Measurements from ENCODE around the gene ZNF281. TPM values are rescaled to one million over a fixed set of nuclear protein-coding genes. Genes with fewer than 3 reads are reported as not detected.

ZNF281 gene
- total RNA-seq, 1 experiment from 2014 or later, result 10.7 TPM

- H3K9me3 ChIP-seq, result no peaks in the 10 kb centered on the region
- no peaks in the 10 kb centered on the region for H3K36me3 ChIP-seq
- no peaks in the 10 kb centered on the region for H3K27me3 ChIP-seq
- no peak overlapping the region for H3K4me3 ChIP-seq
- DNase-seq, result no peak
Observed at GRCh38 chr1:200378096-200378495, 31.7 kb downstream of the ZNF281 start.

DNA sequence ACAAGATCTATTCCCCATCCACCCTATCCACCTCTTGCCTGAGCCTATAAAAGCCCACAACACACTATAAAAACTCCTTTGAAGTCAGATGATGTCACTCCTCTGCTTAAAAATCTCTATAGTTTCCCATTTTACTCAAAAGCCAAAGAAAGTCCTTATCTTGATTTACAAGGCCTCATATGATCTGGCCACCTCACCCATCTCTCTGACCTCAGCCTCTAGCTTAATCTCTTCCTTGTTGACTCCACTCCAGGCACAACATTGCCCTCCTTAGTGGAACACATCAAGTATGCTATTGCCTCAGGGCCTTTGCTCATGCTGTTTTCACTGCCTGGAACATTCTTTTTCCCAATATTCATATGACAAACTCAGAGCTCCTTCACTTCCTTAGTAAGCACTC is 33.3 kb downstream of the ZNF281 start:
- DNase-seq, result peak; percentile 21

DNA sequence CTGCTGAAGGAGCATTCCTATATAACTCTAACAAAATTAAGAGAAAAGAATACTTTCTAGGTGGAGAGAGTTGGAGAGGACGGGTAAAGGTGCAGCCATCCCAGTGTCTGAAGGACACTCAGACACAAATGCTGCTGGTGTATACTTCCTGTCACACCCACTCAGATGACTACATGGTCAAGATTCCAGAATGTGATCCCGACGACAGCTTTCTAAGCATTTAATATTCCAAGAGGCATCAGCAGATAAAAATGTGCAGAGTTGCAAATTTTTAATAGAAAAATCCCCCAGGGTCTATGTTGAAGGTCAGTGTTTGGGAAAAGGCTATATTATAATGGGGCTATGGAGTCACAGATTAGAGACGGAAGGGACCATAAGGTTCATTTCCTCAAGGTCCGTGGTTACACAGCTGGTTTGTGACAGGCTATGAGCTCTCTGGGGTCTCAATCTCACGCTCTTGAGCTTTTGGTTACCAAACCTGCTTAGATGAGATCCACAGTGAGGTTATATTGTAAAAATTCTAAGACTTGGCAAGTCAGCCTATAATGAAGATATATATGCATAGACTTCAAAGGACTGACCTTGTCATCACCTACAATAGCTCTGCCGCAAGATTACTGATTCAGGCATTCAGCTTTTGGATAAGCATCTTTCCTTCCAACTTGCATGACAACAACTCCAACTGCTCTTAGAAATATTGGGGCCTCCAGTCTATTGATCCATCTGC is 35.1 kb downstream of the ZNF281 start:
- no peaks in the 10 kb centered on the region for H3K9me3 ChIP-seq
- no peaks in the 10 kb centered on the region for H3K36me3 ChIP-seq
- H3K27me3 ChIP-seq, result no peaks in the 10 kb centered on the region
- H3K4me3 ChIP-seq, result no peak overlapping the region
- DNase-seq, result no peak

More for the DNA sequence above, 33.3 kb downstream of the ZNF281 start:
- Histone ChIP-seq H3K27me3 (no peaks in the 10 kb centered on the region), H3K36me3 (no peaks in the 10 kb centered on the region), H3K9me3 (no peaks in the 10 kb centered on the region), H3K4me3 (no peak overlapping the region)

DNA sequence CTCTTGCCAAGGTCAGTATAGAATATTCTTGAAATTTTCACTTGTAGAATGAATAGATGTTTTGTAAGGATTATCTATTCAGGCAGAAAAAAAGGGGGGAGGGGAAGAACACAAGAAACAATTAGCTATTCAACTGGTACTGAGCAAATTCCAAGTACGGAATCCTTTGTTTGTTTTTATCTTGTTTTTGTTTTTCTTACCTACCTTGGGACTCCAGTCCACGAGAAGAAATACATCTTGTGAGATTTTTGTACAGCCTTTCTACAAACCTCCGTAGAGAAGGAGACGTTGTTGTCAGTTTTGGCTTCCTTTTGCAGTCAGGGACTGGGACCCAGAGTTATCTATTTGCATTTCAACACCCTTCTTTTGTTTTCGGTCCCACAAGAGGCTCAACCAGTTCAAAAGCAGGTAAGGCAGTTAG is 36.0 kb downstream of the ZNF281 start:
- Histone ChIP-seq H3K36me3 (no peaks in the 10 kb centered on the region), H3K27me3 (no peaks in the 10 kb centered on the region), H3K9me3 (no peaks in the 10 kb centered on the region), H3K4me3 (no peak overlapping the region)
- no peak for DNase-seq

DNA sequence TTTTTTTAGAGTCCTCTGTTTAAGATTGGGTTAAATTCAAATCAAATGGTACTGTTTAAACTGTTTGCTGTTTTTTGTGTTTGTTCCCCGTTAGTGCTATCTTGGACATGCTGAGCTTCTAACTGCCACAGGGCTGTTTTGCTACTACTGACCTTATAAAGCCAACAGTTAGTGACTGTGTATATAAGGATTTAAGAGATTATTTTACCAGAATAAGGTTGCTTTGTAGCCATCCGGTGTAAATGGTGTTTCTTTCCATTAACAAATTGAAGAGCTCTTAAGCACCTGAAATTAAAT is 37.0 kb downstream of the ZNF281 start:
- Histone ChIP-seq H3K36me3 (no peaks in the 10 kb centered on the region), H3K9me3 (no peaks in the 10 kb centered on the region), H3K27me3 (no peaks in the 10 kb centered on the region), H3K4me3 (no peak overlapping the region)
- no peak for DNase-seq

GRCh38 chr1:200372095-200372884 is 37.5 kb downstream of the ZNF281 start:
- no peaks in the 10 kb centered on the region for H3K27me3 ChIP-seq
- peak; percentile 72 for DNase-seq
- no peaks in the 10 kb centered on the region for H3K36me3 ChIP-seq
- H3K9me3 ChIP-seq, result no peaks in the 10 kb centered on the region
- H3K4me3 ChIP-seq, result no peak overlapping the region

DNA sequence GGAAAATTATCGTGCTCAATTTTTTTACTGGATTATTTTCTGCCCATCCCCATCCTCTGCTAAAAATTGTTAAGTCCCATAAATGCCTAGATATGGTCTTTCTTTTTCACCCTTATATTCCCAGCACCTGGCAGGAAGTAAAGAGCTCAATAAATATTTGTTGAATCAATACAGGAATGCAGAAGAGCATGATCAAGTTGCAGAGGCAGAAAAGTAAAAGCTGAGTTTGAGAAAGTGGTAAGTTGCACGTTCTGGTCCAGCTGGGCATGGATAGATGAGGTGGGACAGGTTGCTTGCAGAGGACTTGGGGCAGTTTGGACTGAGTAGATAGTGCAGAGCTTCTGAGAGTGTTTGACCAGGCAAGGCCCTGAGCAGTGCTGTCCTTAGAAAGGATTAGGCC is 40.1 kb downstream of the ZNF281 start:
- H3K27me3 ChIP-seq, result no peaks in the 10 kb centered on the region
- H3K4me3 ChIP-seq, result no peak overlapping the region
- no peaks in the 10 kb centered on the region for H3K36me3 ChIP-seq
- no peak for DNase-seq
- H3K9me3 ChIP-seq, result no peaks in the 10 kb centered on the region

- Histone ChIP-seq H3K36me3 (no peaks in the 10 kb centered on the region), H3K27me3 (no peaks in the 10 kb centered on the region), H3K4me3 (no peak overlapping the region), H3K9me3 (no peaks in the 10 kb centered on the region)
- DNase-seq, result no peak
Observed at GRCh38 chr1:200369131-200369530, 40.7 kb downstream of the ZNF281 start.

DNA sequence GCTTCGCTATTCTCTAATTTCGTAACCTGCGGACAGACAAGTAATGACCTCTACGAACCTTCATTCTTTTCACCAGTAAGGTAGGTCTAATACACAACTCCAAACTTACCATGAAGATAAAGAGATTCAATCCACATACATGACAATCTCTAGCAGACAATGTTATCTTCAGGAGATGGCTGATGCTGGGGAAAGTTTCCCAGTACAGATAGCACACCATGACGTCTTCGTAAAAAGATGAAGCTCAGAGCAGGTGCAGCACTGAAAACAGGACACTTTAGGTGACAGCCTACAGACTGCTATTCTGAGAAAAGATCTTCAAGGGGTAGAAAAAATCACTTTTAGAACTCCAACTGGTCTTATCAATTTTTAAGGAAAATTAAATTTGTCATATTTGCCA is 41.3 kb downstream of the ZNF281 start:
- no peaks in the 10 kb centered on the region for H3K27me3 ChIP-seq

DNA sequence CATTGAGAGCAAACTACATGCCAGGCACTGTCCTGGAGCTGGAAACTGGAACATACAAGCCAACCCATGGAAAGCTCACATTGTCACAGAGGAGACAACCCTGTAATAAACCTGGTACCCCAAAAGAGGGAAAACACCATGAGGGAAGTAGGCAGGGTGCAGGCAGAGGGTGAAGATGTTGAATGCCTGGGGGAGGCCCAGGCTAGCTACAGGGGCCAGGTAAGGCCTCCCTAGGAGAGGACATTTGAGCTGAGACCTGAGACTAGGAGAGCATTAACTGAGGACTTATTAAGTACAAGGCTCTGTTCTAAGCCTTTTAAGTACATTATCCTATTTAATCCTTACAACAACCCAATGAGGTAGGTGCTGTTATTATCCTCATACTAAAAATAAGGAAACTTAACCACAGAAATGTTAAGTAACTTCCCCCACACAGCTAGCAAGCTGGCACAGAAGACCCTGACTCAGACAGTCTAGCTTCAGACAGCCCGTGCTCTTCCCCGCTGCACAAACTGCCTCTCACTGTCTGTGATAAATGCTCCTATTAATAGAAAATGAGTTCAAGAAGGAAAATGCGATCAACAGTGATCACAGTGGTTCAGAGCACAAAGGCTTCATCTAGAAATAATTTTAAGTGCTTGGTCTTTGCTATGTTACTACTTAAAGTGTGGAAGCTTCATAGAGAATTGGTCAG is 41.8 kb downstream of the ZNF281 start:
- no peaks in the 10 kb centered on the region for H3K36me3 ChIP-seq
- H3K4me3 ChIP-seq, result no peak overlapping the region
- no peaks in the 10 kb centered on the region for H3K27me3 ChIP-seq
- no peaks in the 10 kb centered on the region for H3K9me3 ChIP-seq
- peak; percentile 91 for DNase-seq

More for the DNA sequence above, 41.3 kb downstream of the ZNF281 start:
- DNase-seq, result no peak
- Histone ChIP-seq H3K9me3 (no peaks in the 10 kb centered on the region), H3K36me3 (no peaks in the 10 kb centered on the region), H3K4me3 (no peak overlapping the region)

DNA sequence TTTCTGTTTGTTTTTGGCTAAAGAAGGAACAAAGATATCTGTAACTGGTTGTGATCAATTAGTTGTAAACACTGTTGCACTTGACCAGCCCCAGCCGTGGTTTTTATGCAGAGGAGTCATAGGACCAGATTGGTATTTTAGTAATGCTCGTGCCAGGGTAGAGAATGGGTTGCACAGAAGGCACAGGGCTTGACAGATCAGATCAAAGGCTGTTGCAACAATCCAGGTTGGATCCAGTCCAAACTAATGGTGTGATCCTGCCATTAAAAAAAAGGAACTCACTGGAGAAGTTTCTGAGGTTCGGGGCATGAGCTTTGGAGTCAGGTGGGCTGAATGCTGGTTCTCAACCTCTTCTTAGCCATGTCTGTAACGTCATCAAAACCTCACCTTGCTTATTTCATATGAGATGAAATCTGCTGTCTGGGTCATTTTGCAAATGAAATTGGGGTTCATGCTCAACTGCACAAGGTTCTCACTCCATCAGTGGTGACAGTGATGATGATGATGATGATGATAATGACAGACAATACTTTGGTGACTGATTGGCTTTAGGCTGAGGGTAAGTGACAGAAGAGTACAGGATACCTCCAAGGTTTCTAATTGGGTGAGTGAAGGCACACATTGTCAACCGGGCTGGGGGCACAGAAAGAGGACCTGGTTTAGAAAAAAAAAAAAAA is 43.1 kb downstream of the ZNF281 start:
- H3K27me3 ChIP-seq, result no peaks in the 10 kb centered on the region
- H3K9me3 ChIP-seq, result no peaks in the 10 kb centered on the region
- no peaks in the 10 kb centered on the region for H3K36me3 ChIP-seq
- no peak overlapping the region for H3K4me3 ChIP-seq
- DNase-seq, result no peak

DNA sequence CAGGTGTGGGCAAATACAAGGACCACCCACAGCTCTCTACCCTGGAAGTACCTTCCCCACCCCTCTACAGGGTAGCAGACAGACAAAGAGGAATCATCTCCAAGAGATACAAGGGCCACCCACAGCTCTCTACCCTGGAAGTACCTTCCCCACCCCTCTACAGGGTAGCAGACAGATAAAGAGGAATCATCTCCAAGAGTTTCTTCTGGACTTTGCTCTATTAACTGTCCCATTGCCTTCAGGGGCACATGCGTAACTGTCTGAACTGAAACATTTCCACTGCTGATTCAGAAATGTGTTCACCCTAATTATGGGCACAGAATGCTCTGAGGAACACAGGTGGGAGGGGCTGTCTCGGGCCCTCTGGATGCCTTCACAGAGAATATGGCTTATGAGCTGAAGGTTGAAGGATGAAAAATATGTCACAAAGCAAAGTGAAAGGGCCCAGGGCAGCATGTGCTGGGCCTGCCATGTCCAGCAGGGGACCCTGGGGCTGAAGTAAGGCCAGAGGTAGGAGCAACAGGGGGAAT is 43.9 kb downstream of the ZNF281 start:
- DNase-seq, result no peak
- no peaks in the 10 kb centered on the region for H3K36me3 ChIP-seq
- H3K9me3 ChIP-seq, result no peaks in the 10 kb centered on the region
- no peaks in the 10 kb centered on the region for H3K27me3 ChIP-seq
- H3K4me3 ChIP-seq, result no peak overlapping the region

DNA sequence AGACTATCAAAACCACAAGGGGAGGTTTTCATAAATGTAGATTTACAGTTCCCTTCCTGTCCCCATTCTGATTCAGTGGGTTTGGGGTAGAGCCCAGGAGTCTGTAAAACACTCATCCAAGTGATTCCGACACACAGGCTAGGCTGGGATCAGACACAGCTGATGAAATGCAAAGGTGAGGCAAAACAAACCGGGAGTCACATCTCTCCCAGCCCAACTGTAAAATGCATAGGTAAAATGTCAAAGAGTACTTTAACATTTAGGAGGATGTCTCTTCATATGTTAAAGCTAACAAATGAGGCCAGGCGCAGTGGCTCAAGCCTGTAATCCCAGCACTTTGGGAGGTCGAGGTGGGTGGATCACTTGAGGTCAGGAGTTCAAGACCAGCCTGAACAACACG is 45.0 kb downstream of the ZNF281 start:
- no peak overlapping the region for H3K4me3 ChIP-seq
- no peaks in the 10 kb centered on the region for H3K36me3 ChIP-seq
- H3K9me3 ChIP-seq, result no peaks in the 10 kb centered on the region
- no peak for DNase-seq
- H3K27me3 ChIP-seq, result no peaks in the 10 kb centered on the region

- DNase-seq, result no peak
- Histone ChIP-seq H3K4me3 (no peak overlapping the region), H3K9me3 (no peaks in the 10 kb centered on the region), H3K27me3 (no peaks in the 10 kb centered on the region), H3K36me3 (no peaks in the 10 kb centered on the region)
Observed at GRCh38 chr1:200364091-200364759, 45.6 kb downstream of the ZNF281 start.

- Histone ChIP-seq H3K4me3 (no peak overlapping the region), H3K27me3 (no peaks in the 10 kb centered on the region), H3K36me3 (no peaks in the 10 kb centered on the region), H3K9me3 (no peaks in the 10 kb centered on the region)
- DNase-seq, result no peak
Observed at GRCh38 chr1:200363264-200363933, 46.4 kb downstream of the ZNF281 start.

DNA sequence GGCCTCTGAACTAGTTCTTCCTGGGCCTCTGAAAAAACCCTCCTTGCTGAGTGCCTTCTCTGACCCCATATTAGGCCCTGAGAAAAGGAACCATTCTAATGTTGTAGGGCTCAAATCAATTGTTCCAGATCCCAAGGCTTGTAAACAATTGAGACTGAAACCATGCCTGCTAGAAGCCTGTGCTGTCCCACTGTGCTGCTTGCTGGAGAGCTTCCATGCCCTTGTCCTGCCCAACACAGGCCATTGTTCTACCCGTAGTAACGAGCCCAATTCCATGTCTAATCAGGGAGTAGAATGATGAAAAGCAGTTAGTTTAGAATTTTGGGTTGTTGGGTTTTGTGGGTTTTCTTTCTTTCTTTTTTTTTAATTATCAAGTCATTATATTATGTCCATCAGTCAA is 47.4 kb downstream of the ZNF281 start:
- no peaks in the 10 kb centered on the region for H3K9me3 ChIP-seq
- H3K27me3 ChIP-seq, result no peaks in the 10 kb centered on the region
- H3K4me3 ChIP-seq, result no peak overlapping the region
- no peak for DNase-seq
- H3K36me3 ChIP-seq, result no peaks in the 10 kb centered on the region
